Suprapubic skin (tissue), 4 donors: ENCODE measurements around the gene ZBTB20.

Experiments
- POLR2A ChIP-seq, 2 donors: fragments of 450-650 bp; IDR thresholded peaks; one replicate each; pipeline ENCODE4 v1.6.1; 2017; ENCODE audit warnings: antibody characterized with exemption in 2 of 2, mild to moderate bottlenecking in 2 of 2, moderate library complexity in 2 of 2
- POLR2AphosphoS5 ChIP-seq, 3 donors: sonication (generic); formaldehyde crosslinking; IDR thresholded peaks; one replicate each; pipeline ENCODE4 v1.6.1; 2017; ENCODE audit warnings: antibody characterized with exemption in 3 of 3
- TF ChIP-seq, protein P1 (sequence below), 2 donors: fragments of 200-600 bp in 1 of 2; fragments of 450-650 bp in 1 of 2; sonication (generic) in 1 of 2; IDR thresholded peaks; one replicate each; pipeline ENCODE4 v1.5.1; 2016 to 2019; ENCODE audit warnings: antibody characterized with exemption in 2 of 2, mild to moderate bottlenecking in 1 of 2, moderate library complexity in 1 of 2

- TF ChIP-seq, protein P1, sequence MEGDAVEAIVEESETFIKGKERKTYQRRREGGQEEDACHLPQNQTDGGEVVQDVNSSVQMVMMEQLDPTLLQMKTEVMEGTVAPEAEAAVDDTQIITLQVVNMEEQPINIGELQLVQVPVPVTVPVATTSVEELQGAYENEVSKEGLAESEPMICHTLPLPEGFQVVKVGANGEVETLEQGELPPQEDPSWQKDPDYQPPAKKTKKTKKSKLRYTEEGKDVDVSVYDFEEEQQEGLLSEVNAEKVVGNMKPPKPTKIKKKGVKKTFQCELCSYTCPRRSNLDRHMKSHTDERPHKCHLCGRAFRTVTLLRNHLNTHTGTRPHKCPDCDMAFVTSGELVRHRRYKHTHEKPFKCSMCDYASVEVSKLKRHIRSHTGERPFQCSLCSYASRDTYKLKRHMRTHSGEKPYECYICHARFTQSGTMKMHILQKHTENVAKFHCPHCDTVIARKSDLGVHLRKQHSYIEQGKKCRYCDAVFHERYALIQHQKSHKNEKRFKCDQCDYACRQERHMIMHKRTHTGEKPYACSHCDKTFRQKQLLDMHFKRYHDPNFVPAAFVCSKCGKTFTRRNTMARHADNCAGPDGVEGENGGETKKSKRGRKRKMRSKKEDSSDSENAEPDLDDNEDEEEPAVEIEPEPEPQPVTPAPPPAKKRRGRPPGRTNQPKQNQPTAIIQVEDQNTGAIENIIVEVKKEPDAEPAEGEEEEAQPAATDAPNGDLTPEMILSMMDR (IDR thresholded peaks at IDR 0.05), result no peak
- TF ChIP-seq POLR2AphosphoS5 (IDR thresholded peaks at IDR 0.05) (no peak), POLR2A (IDR thresholded peaks at IDR 0.05) (no peak)
Observed at GRCh38 chr3:114299941-114300624, 847.0 kb downstream of the ZBTB20 start.
